CD1c-positive myeloid dendritic cell (primary cell): ENCODE data around the gene F2RL1.
"Not testable (repeated sequence)": the region's sequence is repeated elsewhere in the genome, so short reads cannot be mapped to it uniquely, and the experiment has no call there.

Source experiments
- DNase-seq: peaks from one replicate; pipeline ENCODE4 v3.0.0-alpha.2; 2016; ENCODE audit errors: extremely low spot score

Gene F2RL1

GRCh38 chr5:76850543-76851145 is 31.8 kb downstream of the F2RL1 start:
- DNase-seq: no peak

DNA sequence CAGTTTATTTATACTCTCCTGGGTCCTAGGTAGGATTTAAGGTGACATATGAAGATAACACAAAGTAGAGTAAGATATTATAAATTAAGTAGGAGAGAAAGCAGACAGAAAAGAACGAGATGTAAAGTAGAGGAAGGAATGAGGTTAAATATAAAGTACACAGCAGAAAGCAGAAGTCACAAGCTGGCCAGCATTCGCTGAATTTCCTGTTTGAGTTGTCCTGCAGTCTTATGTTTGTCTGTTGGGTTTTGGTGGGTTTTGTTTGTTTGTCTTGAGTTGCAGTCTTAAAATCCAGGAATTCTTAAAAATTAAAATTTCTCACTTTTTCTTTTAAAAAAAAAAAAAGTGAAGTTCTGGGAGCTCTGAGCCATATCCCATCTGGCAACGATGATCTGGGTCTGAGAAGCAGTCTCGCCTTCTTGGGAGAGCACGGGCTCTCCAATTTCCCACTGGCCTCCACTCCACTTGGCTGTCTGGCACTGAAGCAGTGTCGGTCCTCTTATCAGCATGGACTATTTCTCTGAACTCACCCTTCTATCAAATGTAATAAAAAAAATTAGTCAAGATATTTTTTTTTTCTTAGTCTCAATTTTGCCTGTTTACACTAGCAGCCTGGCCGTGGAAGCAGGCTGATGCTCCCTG is 33.0 kb downstream of the F2RL1 start:
- peak; percentile 30 for DNase-seq

- DNase-seq: no peak
These were observed 33.9 kb downstream of the F2RL1 start for GRCh38 chr5:76852772-76853171.

DNA sequence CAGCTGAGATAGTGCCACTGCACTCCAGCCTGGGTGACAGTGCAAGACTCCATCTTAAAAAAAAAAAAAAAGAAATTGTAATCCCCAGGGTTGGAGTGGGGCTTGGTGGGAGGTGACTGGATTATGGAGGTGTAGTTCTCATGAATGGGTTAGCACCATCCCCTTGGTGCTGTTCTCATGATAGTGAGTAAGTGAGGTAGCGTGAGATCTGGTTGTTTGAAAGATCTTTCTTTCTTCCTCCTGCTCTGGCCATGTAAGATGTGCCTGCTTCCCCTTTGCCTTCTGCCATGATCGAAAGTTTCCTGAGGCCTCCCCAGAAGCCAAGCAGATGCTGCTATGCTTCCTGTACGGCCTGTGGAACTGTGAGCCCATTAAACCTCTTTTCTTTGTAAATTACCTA is 34.9 kb downstream of the F2RL1 start:
- DNase-seq: peak; percentile 56

- no peak for DNase-seq
These were observed 35.8 kb downstream of the F2RL1 start for GRCh38 chr5:76854644-76855043.

DNA sequence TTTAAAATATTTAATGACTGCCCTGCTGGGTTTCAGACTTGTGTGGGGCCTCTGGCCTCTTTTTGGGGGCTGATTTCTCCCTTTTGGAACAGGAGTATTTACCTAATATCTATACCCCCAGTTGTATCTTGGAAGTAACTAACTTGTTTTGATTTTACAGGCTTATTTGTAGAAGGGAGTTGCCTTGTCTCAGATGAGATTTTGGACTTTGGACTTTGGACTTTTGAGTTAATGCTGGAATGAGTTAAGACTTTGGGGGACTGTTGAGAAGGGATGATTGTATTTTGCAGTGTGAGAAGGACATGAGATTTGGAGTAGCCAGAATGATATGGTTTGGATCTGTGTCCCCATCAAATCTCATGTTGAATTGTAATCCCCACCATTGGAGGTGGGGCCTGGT is 36.7 kb downstream of the F2RL1 start:
- DNase-seq: not testable (repeated sequence)

DNA sequence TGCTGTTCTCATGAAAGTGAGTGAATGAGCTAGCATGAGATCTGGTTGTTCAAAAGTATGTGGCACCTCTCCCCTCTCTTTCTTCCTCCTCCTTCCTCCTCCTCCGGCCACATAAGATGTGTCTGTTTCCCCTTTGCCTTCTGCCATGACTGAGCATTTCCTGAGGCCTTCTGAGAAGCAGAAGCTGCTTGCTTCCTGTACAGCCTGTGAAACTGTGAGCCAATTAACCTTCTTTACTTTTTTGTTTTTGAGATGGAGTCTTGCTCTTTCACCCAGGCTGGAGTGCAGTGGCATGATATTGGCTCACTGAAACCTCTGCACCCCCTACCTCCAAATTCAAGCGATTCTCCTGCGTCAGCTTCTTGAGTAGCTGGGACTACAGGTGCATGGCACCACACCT is 37.1 kb downstream of the F2RL1 start:
- peak; percentile 70 for DNase-seq

DNA sequence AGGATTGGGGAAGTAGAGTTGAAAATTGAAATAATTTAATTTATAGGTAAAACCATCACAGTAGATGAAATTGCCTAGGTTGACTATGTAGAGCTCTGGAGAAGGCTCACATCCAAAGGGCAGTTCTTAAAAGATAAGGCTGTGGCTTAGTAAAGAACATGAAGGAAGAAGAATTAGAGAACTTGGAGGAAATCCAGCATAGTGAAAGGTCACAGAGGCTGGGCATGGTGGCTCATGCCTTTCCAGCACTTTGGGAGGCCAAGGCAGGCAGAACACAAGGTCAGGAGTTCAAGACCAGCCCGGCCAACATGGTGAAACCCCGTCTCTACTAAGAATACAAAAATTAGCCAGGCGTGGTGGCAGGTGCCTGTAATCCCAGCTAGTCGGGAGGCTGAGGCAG is 38.0 kb downstream of the F2RL1 start:
- DNase-seq: peak; percentile 21

DNA sequence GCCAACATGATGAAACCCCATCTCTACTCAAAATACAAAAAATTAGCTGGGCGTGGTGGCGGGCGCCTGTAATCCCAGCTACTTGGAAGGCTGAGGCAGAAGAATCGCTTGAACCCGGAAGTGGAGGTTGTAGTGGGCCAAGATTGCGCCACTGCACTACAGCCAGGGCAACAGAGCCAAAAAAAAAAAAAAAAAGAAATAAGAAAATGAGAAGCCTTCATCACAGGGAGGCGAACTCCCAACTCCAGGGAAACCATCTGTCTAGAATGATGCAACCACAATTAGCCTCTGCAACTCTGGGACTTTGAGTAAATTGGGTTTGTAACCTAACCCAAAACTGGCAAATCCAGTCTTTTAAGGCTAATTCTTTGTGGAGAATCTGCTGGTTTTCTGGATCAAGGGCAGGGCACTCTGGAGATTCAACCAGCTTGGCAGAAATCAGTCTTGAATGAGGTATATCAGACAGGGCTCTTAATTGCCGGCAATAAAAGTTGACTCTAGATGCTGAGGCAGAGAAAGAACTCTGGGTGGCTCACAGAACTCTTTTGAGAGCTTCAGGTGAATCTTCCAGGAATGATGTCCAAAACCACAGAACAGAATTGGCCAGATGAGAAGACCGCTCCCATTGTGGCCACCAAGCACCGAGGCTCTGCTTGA is 40.9 kb downstream of the F2RL1 start:
- DNase-seq: peak; percentile 33

- no peak for DNase-seq
These were observed 42.8 kb downstream of the F2RL1 start for GRCh38 chr5:76861612-76862011.

DNA sequence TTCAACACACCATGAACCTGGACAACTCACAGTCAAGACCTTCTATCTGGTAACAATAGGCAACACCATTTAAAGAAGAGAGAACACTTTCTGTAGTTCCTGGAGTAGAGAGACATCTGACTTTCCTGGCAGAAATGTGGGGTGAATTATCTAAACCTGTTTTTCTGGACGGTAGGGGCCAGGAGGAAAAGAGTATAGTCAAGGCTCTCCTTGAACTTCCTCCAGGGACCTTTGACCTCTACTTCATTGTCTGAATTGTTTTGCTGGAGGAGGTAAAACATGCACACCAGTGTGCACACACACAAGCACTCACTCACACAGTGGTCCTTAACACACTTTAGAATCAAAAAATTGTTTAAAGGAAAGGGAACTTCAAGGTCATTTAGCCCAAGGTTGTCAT is 44.2 kb downstream of the F2RL1 start:
- no peak for DNase-seq

- no peak for DNase-seq
These were observed 47.7 kb downstream of the F2RL1 start for GRCh38 chr5:76866503-76866902.

DNA sequence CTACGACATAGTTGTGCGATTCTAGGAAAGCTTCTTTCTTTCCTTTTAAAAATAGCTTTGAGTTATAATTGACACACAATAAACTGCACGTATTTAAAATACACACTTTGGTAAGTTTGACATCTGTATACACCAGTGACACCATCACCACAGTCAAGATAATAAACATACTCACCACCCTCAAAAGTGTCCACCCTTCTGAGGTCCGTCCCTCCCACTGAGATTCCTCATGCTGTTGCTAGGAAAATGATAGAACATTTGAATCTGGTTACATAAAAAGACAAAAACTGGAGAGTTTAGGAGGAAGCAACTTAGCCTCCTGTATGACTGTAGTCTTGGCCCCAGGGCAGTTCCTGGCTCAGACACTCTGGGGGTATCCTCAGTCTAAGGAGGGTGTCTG is 48.2 kb downstream of the F2RL1 start:
- no peak for DNase-seq

GRCh38 chr5:76867827-76868693 is 49.2 kb downstream of the F2RL1 start:
- peak; percentile 78 for DNase-seq

DNA sequence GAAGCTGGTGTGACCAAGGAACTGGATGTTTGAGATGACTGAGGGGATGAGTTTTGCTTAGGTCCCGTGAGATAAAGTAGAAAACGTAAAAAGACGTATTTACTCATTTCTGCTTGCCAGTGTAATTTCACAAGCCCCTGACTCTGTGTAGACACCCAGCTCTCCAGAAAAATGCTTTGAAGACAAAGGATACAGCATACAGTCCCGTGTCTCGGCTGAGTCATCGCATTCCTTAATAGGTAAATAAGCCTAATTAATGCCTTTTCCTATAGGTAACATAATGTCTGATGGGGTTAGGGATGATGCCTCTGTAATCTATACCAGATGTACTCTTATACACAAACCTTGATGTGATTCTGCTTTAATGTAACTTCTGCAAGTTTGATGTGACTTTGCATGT is 51.2 kb downstream of the F2RL1 start:
- no peak for DNase-seq

GRCh38 chr5:76874088-76874581 is 55.3 kb downstream of the F2RL1 start:
- peak; percentile 35 for DNase-seq
